K562 (cell line): Measurements from ENCODE around the gene LRP1B. TPM values are rescaled to one million over a fixed set of nuclear protein-coding genes. Genes with fewer than 3 reads are reported as not detected.

Experiments
- CEBPB ChIP-seq: fragments of 450-650 bp; IDR thresholded peaks from 2 replicates; pipeline ENCODE4 v1.6.1; 2016; ENCODE audit warnings: missing genetic modification characterization, missing compliant biosample characterization
- SMARCC2 ChIP-seq: fragments of 450-650 bp; IDR thresholded peaks from 2 replicates; pipeline ENCODE4 v1.6.1; 2017; ENCODE audit warnings: antibody characterized with exemption, moderate library complexity, mild to moderate bottlenecking, low read depth
- ZBTB1 ChIP-seq: sonication (generic); formaldehyde crosslinking; IDR thresholded peaks from 2 replicates; pipeline ENCODE4 v1.8.1; 2023; ENCODE audit warnings: missing genetic modification reagents, low read depth, mild to moderate bottlenecking, borderline replicate concordance
- polyA plus RNA-seq, 8 experiments: library from polyadenylated mRNA; depleted of rRNA in 4 of 8; stranded (reverse) in 5 of 8; unstranded in 3 of 8; fragments of >200 nt; fragmentation: Nextera tagmentation in 2 of 8; fragmentation: Illumina TruSeq in 1 of 8; extraction: Ambion mirVana in 2 of 8; extraction: Trizol in 1 of 8; gene quantifications; 2 replicates each; pipeline versions ENCODE4 v1.2.1 to v1.2.3, GENCODE V29; 2011 to 2014; ENCODE audit warnings: inconsistent platforms in 1 of 8, missing spikeins in 1 of 8
- total RNA-seq, 7 experiments: library from RNA; depleted of rRNA in 6 of 7; stranded (reverse); fragments of >200 nt in 6 of 7; fragmentation: Illumina TruSeq in 2 of 7; extraction: Trizol in 2 of 7; gene quantifications; 2 replicates each; pipeline versions ENCODE4 v1.2.1 to v1.2.3, GENCODE V29; 2011 to 2021; ENCODE audit warnings: low replicate concordance in 1 of 7
- TF ChIP-seq, protein P1 (sequence below), 2 experiments: fragments of 450-650 bp; IDR thresholded peaks; 2 replicates each; pipeline ENCODE4 v1.6.1; 2016; ENCODE audit warnings: mild to moderate bottlenecking in 2 of 2, borderline replicate concordance in 1 of 2, low read depth in 1 of 2, moderate library complexity in 1 of 2
- TF ChIP-seq, protein P2 (sequence below): sonication (generic); formaldehyde crosslinking; IDR thresholded peaks from 2 replicates; pipeline ENCODE4 v1.8.0; 2023; ENCODE audit warnings: mild to moderate bottlenecking, missing genetic modification reagents

LRP1B gene
- total and polyA plus RNA-seq, 9 of the 15 experiments (the other 6 are each of a cell fraction or from before 2014, with no cell fraction given) = not detected

DNA sequence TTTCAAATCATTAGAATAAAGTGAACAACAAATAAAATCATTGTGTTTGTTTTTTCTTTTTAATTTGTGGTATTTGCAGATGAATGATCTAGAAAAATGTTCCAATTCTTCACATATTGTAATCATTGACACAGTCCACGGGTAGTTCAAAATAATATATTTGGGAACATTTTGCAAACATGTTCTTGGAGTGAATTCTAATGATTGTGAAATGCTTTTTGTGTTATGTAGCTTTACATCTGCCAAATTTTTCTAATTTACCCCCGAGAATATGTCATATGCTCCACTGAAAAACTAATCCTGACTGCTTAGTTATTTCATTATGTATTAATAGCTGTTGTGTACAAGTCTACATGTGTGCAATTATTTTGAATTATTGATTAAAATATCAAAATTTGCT lies 1882.2 kb downstream of the LRP1B start (continued):
- TF ChIP-seq, protein P1, sequence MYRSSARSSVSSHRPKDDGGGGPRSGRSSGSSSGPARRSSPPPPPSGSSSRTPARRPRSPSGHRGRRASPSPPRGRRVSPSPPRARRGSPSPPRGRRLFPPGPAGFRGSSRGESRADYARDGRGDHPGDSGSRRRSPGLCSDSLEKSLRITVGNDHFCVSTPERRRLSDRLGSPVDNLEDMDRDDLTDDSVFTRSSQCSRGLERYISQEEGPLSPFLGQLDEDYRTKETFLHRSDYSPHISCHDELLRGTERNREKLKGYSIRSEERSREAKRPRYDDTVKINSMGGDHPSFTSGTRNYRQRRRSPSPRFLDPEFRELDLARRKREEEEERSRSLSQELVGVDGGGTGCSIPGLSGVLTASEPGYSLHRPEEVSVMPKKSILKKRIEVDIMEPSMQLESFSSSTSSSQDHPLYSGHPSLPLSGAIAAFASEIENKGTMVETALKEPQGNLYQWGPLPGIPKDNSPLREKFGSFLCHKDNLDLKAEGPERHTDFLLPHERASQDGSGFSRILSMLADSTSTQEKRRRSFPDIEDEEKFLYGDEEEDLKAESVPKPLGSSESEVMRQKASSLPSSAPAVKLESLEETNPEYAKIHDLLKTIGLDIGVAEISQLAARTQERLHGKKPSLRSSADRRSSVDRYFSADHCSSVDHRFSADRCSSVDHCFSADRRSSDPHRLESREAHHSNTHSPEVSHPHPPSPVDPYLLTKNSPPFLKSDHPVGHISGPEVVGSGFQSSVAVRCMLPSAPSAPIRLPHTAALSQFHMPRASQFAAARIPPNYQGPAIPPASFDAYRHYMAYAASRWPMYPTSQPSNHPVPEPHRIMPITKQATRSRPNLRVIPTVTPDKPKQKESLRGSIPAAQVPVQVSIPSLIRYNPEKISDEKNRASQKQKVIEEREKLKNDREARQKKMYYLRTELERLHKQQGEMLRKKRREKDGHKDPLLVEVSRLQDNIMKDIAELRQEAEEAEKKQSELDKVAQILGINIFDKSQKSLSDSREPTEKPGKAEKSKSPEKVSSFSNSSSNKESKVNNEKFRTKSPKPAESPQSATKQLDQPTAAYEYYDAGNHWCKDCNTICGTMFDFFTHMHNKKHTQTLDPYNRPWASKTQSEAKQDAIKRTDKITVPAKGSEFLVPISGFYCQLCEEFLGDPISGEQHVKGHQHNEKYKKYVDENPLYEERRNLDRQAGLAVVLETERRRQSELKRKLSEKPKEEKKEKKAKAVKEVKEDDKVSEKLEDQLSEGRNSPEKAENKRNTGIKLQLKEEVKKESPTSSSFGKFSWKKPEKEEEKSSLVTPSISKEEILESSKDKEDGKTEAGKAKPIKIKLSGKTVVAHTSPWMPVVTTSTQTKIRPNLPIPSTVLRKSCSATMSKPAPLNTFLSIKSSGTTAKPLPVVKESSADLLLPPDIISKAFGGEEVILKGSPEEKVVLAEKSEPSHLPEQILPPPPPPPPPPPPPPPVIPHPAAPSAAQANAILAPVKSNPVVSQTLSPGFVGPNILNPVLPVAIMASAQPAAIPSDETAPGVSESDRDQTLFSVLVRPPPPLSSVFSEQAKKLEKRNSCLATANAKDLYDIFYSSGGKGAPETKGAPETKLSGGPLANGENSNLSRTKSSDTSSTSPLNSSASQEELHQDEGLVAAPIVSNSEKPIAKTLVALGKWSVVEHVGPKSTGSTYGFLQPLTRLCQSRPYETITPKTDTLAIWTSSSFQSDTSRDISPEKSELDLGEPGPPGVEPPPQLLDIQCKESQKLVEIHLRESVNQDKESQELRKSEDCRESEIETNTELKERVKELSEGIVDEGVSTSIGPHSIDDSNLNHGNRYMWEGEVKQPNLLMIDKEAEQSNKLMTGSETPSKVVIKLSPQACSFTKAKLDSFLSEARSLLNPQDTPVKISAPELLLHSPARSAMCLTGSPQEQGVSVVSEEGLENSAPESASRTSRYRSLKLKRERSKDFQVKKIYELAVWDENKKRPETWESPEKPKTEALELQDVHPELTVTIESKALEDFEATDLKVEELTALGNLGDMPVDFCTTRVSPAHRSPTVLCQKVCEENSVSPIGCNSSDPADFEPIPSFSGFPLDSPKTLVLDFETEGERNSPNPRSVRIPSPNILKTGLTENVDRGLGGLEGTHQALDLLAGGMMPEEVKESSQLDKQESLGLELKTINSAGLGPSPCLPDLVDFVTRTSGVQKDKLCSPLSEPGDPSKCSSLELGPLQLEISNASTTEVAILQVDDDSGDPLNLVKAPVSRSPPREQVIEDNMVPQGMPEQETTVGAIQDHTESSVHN (IDR thresholded peaks at IDR 0.05; ENCODE audit: borderline replicate concordance in 1 of 2, low read depth in 1 of 2) = no peak
- TF ChIP-seq, protein P2, sequence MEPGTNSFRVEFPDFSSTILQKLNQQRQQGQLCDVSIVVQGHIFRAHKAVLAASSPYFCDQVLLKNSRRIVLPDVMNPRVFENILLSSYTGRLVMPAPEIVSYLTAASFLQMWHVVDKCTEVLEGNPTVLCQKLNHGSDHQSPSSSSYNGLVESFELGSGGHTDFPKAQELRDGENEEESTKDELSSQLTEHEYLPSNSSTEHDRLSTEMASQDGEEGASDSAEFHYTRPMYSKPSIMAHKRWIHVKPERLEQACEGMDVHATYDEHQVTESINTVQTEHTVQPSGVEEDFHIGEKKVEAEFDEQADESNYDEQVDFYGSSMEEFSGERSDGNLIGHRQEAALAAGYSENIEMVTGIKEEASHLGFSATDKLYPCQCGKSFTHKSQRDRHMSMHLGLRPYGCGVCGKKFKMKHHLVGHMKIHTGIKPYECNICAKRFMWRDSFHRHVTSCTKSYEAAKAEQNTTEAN = no peak
- no peak for TF ChIP-seq ZBTB1 (CRISPR knock-in tag)
- TF ChIP-seq SMARCC2 = no peak
- no peak for TF ChIP-seq CEBPB
